H1 (cell line): ENCODE data around the gene MGME1. TPM values are rescaled to one million over a fixed set of nuclear protein-coding genes. Genes with fewer than 3 reads are reported as not detected.

Experiments used
- CEBPB ChIP-seq: IDR thresholded peaks from 2 replicates; pipeline ENCODE4 v1.6.1; 2012; ENCODE audit warnings: low read depth, low read length
- RFX5 ChIP-seq: IDR thresholded peaks from 2 replicates; pipeline ENCODE4 v1.6.1; 2011; ENCODE audit warnings: low read depth, low read length, improper control_type of control experiment, borderline replicate concordance
- polyA plus RNA-seq, 7 experiments: library from polyadenylated mRNA; depleted of rRNA in 3 of 7; stranded (reverse) in 5 of 7; unstranded in 2 of 7; fragments of >200 nt in 5 of 7; fragments of 200-250 nt in 2 of 7; gene quantifications; 1 replicate in 5 of 7; 2 replicates in 1 of 7; 4 replicates in 1 of 7; pipeline versions ENCODE4 v1.2.1 to v1.2.3, GENCODE V29; 2011 to 2013; ENCODE audit warnings: missing spikeins in 2 of 7, mixed read lengths in 2 of 7
- total RNA-seq: library from RNA; stranded (reverse); fragmentation: NEBNext Ultra II Directional; extraction: Animal tissue kit (Norgen Biotek cat#: 25700); gene quantifications from 2 replicates; pipeline ENCODE4 v1.2.1, GENCODE V29; 2021

The MGME1 gene
- total and polyA plus RNA-seq, 2 of the 8 experiments (the other 6 are each of a cell fraction or from before 2014, with no cell fraction given), result 27.7 to 59.0 TPM

- no peak for TF ChIP-seq RFX5
- no peak for TF ChIP-seq CEBPB
- TF ChIP-seq, all 59 proteins: peak for 0
Observed at GRCh38 chr20:18018100-18018499, 49.3 kb downstream of the MGME1 start (continued).
